ENCODE data around the gene TNNI3K.

Gene TNNI3K

DNA sequence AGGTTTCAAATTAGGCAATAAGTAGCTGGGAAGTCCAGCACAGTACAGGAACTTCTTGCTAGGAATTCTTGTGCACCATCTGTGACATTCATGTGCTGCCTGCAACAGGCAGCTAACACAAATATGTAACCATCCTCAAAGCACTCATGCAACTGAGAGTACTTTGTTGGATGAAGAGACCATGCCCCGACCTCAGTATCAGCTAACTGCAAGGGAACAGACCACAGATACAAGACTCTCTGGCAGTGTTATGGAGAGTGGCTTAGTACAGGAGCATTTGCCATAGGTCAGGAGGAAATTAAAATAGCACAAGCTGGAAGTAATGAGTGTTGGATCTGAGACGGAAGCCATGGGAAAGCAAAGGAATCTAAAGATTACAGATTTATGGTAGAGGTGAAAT lies 153.7 kb downstream of the TNNI3K start:
- no peak for DNase-seq (ENCODE audit: low spot score)
- in situ Hi-C loops (cut with MboI; ENCODE audit: low pct_unique_long_range_greater_than_20kb, low sequenced_read_pairs, unreplicated experiment): no loop called here
- TF ChIP-seq, protein P1, sequence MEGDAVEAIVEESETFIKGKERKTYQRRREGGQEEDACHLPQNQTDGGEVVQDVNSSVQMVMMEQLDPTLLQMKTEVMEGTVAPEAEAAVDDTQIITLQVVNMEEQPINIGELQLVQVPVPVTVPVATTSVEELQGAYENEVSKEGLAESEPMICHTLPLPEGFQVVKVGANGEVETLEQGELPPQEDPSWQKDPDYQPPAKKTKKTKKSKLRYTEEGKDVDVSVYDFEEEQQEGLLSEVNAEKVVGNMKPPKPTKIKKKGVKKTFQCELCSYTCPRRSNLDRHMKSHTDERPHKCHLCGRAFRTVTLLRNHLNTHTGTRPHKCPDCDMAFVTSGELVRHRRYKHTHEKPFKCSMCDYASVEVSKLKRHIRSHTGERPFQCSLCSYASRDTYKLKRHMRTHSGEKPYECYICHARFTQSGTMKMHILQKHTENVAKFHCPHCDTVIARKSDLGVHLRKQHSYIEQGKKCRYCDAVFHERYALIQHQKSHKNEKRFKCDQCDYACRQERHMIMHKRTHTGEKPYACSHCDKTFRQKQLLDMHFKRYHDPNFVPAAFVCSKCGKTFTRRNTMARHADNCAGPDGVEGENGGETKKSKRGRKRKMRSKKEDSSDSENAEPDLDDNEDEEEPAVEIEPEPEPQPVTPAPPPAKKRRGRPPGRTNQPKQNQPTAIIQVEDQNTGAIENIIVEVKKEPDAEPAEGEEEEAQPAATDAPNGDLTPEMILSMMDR (IDR thresholded peaks at IDR 0.05; ENCODE audit: extremely low read depth, insufficient read depth, missing control alignments): no peak

DNA sequence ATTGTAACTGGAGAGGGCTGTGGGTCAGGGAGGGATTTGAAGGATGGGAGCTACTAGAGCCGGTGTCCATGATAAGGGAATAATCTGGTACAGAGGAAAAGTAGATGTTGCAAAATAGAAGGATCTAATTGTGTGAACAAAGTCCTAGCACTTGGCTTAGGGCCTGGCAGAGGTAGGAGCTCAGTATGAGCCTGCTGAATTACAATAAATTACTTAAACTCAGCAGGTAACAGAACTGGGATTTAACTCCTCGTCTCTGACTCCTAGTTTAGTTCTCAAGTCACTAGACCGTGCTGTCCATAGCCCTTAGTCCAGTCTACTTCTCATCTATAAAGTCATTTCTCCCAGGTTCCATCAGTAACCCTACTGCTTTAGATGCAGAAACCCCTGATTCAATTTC lies 157.0 kb downstream of the TNNI3K start:
- in situ Hi-C loops (cut with MboI; ENCODE audit: low pct_unique_long_range_greater_than_20kb, low sequenced_read_pairs, unreplicated experiment): no loop called here
- TF ChIP-seq, protein P1 (IDR thresholded peaks at IDR 0.05; ENCODE audit: extremely low read depth, insufficient read depth, missing control alignments): no peak
- no peak for DNase-seq (ENCODE audit: low spot score)

DNA sequence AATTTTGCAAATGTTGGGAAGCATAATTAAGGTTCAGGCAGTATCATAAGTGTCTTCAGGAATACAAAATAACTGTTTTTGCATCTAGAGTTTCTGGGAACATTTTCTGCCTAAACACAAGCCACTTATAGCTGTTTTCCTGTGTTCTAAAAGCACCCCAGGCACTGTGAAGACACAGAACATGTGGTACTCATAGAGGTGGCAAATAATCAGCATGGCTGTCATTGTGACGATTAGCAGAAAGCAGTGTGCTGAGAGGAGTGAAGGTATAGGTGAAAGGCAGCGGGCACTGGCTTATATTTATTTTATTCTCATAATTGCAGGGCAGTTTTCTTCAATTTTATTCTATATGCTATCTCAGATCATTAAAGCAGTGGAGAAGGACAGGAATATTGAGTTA lies 157.7 kb downstream of the TNNI3K start:
- TF ChIP-seq, protein P1 (IDR thresholded peaks at IDR 0.05; ENCODE audit: extremely low read depth, insufficient read depth, missing control alignments): no peak
- in situ Hi-C loops (cut with MboI; ENCODE audit: low pct_unique_long_range_greater_than_20kb, low sequenced_read_pairs, unreplicated experiment): no loop called here
- DNase-seq (ENCODE audit: low spot score): no peak

DNA sequence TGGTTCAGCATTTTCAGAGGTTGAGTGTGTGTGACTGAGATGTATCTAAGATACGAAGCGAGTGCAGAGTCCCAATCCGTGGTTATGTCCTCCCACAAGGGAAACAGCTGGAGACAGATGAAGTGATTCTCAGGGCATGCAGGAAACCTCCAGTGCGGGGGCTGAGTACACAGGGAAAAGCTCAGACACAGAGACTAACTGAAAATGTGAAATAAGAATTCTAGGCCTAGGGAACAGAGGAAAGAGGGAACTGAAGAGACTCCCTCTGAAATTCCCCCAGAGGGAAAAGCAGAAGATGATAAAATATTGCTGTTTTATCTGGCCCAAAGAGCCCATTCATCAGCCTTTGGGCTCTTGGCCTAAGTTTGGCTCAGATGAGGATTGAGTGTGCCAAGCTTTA lies 160.4 kb downstream of the TNNI3K start:
- in situ Hi-C loops (cut with MboI; ENCODE audit: low pct_unique_long_range_greater_than_20kb, low sequenced_read_pairs, unreplicated experiment): no loop called here
- TF ChIP-seq, protein P1 (IDR thresholded peaks at IDR 0.05; ENCODE audit: extremely low read depth, insufficient read depth, missing control alignments): no peak
- no peak for DNase-seq (ENCODE audit: low spot score)

DNA sequence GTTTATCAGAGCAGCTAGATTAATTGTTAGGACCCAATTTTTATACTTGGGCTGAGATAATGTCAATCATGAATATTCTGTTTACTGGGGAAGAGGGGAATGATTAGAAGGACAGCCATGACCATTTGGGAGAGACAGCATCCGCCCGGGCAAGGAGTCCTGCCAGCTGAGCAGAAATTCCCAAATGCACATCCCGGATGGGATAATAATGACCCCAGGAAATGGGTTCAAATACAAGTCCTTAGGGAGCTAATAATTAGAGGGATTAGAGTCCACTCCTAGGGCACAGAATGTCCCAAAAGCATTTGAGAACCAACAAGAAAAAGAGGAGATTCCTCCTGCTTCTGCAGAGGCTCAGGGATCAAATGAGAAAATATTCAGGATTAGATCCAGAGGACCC lies 161.3 kb downstream of the TNNI3K start:
- in situ Hi-C loops (cut with MboI; ENCODE audit: low pct_unique_long_range_greater_than_20kb, low sequenced_read_pairs, unreplicated experiment): no loop called here
- TF ChIP-seq, protein P1 (IDR thresholded peaks at IDR 0.05; ENCODE audit: extremely low read depth, insufficient read depth, missing control alignments): no peak
- no peak for DNase-seq (ENCODE audit: low spot score)

DNA sequence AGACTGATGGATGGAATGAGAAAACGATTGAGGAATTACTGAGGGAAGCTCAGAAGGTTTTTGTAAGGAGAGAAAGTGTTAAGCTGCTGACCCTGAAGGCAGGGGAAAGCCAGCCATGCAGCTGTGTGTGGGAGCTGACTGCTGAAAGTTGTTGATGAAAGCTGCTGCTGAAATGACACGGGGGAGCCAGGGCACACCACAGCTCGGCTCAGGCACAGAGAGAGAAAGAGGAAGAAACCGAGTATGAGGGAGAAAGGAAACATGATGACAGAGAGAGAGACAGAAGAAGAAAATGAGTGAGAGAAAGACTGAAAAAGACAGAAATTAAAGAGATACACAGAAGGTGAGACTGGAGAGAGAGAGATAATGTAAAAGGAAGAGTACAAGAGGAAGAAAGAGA lies 161.7 kb downstream of the TNNI3K start:
- no peak for DNase-seq (ENCODE audit: low spot score)
- TF ChIP-seq, protein P1 (IDR thresholded peaks at IDR 0.05; ENCODE audit: extremely low read depth, insufficient read depth, missing control alignments): no peak
- in situ Hi-C loops (cut with MboI; ENCODE audit: low pct_unique_long_range_greater_than_20kb, low sequenced_read_pairs, unreplicated experiment): no loop called here

DNA sequence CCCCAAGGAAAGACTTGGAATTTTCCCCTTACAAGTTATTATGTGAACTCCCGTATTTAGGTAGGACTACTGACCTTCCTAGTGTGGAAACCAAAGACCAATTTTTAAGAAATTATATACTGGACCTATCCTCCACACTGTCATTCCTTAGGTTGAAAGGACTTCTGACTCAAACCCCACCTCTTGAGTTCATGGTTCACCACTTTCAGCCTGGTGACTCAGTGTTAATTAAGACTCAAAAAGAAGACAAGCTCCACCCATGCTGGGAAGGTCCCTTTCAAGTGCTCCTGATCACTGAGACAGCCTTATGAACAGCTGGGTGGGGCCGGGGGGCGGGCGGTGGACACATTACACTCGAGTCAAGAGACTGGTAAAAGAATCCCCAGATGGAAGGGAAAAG lies 164.1 kb downstream of the TNNI3K start:
- DNase-seq (ENCODE audit: low spot score): no peak
- TF ChIP-seq, protein P1 (IDR thresholded peaks at IDR 0.05; ENCODE audit: extremely low read depth, insufficient read depth, missing control alignments): no peak
- in situ Hi-C loops (cut with MboI; ENCODE audit: low pct_unique_long_range_greater_than_20kb, low sequenced_read_pairs, unreplicated experiment): no loop called here
